SJCRH30 (cell line): ENCODE results near the gene CEP104. TPM values are rescaled to one million over a fixed set of nuclear protein-coding genes. Genes with fewer than 3 reads are reported as not detected.

Experiments
- DNase-seq, 2 experiments: peaks; one replicate each; pipeline ENCODE4 v3.0.0-alpha.2; 2015 to 2020
- H3K27ac ChIP-seq: fragments of 250-450 bp; sonication (Bioruptor Pico); 2 replicates; pipeline ENCODE4 v1.5.1; 2020; ENCODE audit warnings: mild to moderate bottlenecking, moderate library complexity
- H3K27me3 ChIP-seq: fragments of 250-450 bp; sonication (Bioruptor Pico); 2 replicates; pipeline ENCODE4 v1.5.1; 2020; ENCODE audit warnings: mild to moderate bottlenecking, moderate library complexity
- H3K36me3 ChIP-seq: fragments of 250-450 bp; sonication (Bioruptor Pico); 2 replicates; pipeline ENCODE4 v1.5.1; 2020; ENCODE audit warnings: mild to moderate bottlenecking, moderate library complexity
- H3K4me1 ChIP-seq: fragments of 250-450 bp; sonication (Bioruptor Pico); 2 replicates; pipeline ENCODE4 v1.5.1; 2020; ENCODE audit warnings: mild to moderate bottlenecking, moderate library complexity
- H3K4me3 ChIP-seq: fragments of 250-450 bp; sonication (Bioruptor Pico); 2 replicates; pipeline ENCODE4 v1.5.1; 2020; ENCODE audit warnings: mild to moderate bottlenecking, moderate library complexity
- H3K9me3 ChIP-seq: fragments of 250-450 bp; sonication (Bioruptor Pico); replicated peaks from 2 replicates; pipeline ENCODE4 v1.5.1; 2020; ENCODE audit warnings: mild to moderate bottlenecking, moderate library complexity
- total RNA-seq: library from RNA; depleted of rRNA; stranded (reverse); fragments of >200 nt; shearing (Covaris generic); gene quantifications from 2 replicates; pipeline ENCODE4 v1.2.3, GENCODE V29; 2014

The CEP104 gene
- total RNA-seq, 1 experiment from 2014 or later: 30.5 TPM

GRCh38 chr1:3836421-3836820 lies 20.6 kb downstream of the CEP104 start:
- H3K27me3 ChIP-seq: no peaks in the 10 kb centered on the region
- no peaks in the 10 kb centered on the region for H3K4me1 ChIP-seq
- no peak for DNase-seq
- H3K27ac ChIP-seq: no peak overlapping the region
- peaks cover 9% of the 10 kb centered on the region; the same call in 1 of the 2 replicates for H3K9me3 ChIP-seq
- H3K36me3 ChIP-seq: peaks cover 38% of the 10 kb centered on the region
- no peak overlapping the region for H3K4me3 ChIP-seq

- Histone ChIP-seq H3K36me3 (peaks cover 39% of the 10 kb centered on the region), H3K27ac (no peak overlapping the region), H3K27me3 (no peaks in the 10 kb centered on the region), H3K4me1 (no peaks in the 10 kb centered on the region), H3K9me3 (peaks cover 9% of the 10 kb centered on the region; the same call in 1 of the 2 replicates), H3K4me3 (no peak overlapping the region)
- DNase-seq: no peak
Observed at GRCh38 chr1:3834701-3835100, 22.3 kb downstream of the CEP104 start.

GRCh38 chr1:3831689-3832088 lies 25.3 kb downstream of the CEP104 start:
- DNase-seq: no peak
- peaks cover 19% of the 10 kb centered on the region for H3K36me3 ChIP-seq
- H3K27ac ChIP-seq: no peak overlapping the region
- H3K4me1 ChIP-seq: no peaks in the 10 kb centered on the region
- H3K4me3 ChIP-seq: no peak overlapping the region
- no peaks in the 10 kb centered on the region for H3K27me3 ChIP-seq
- H3K9me3 ChIP-seq: no peaks in the 10 kb centered on the region

- Histone ChIP-seq H3K4me1 (no peaks in the 10 kb centered on the region), H3K36me3 (peaks cover 10% of the 10 kb centered on the region), H3K9me3 (no peaks in the 10 kb centered on the region), H3K27ac (no peak overlapping the region), H3K27me3 (no peaks in the 10 kb centered on the region), H3K4me3 (no peak overlapping the region)
- DNase-seq: no peak
Observed at GRCh38 chr1:3828391-3828790, 28.6 kb downstream of the CEP104 start.

- no peaks in the 10 kb centered on the region for H3K4me1 ChIP-seq
- no peak for DNase-seq
- peaks cover 7% of the 10 kb centered on the region for H3K36me3 ChIP-seq
- no peak overlapping the region for H3K4me3 ChIP-seq
- no peaks in the 10 kb centered on the region for H3K27me3 ChIP-seq
- no peaks in the 10 kb centered on the region for H3K9me3 ChIP-seq
- H3K27ac ChIP-seq: no peak overlapping the region
Observed at GRCh38 chr1:3827813-3828307, 29.2 kb downstream of the CEP104 start.

GRCh38 chr1:3825356-3825755 lies 31.7 kb downstream of the CEP104 start:
- no peaks in the 10 kb centered on the region for H3K9me3 ChIP-seq
- H3K27me3 ChIP-seq: no peaks in the 10 kb centered on the region
- H3K27ac ChIP-seq: no peak overlapping the region
- DNase-seq: no peak
- H3K36me3 ChIP-seq: peaks cover 5% of the 10 kb centered on the region; the same call in 1 of the 2 replicates
- H3K4me1 ChIP-seq: no peaks in the 10 kb centered on the region
- H3K4me3 ChIP-seq: no peak overlapping the region

GRCh38 chr1:3824650-3825049 lies 32.4 kb downstream of the CEP104 start:
- Histone ChIP-seq H3K27ac (no peak overlapping the region), H3K36me3 (peaks cover 5% of the 10 kb centered on the region), H3K4me1 (no peaks in the 10 kb centered on the region), H3K4me3 (no peak overlapping the region), H3K27me3 (no peaks in the 10 kb centered on the region), H3K9me3 (no peaks in the 10 kb centered on the region)
- no peak for DNase-seq

GRCh38 chr1:3822421-3822820 lies 34.6 kb downstream of the CEP104 start:
- H3K4me3 ChIP-seq: no peak overlapping the region
- H3K27ac ChIP-seq: no peak overlapping the region
- no peaks in the 10 kb centered on the region for H3K27me3 ChIP-seq
- no peaks in the 10 kb centered on the region for H3K9me3 ChIP-seq
- DNase-seq: no peak
- peaks cover 5% of the 10 kb centered on the region for H3K36me3 ChIP-seq
- H3K4me1 ChIP-seq: no peaks in the 10 kb centered on the region

- peak overlapping the region; percentile 40; the same call in 1 of the 2 replicates for H3K27ac ChIP-seq
Observed at GRCh38 chr1:3821908-3822307, 35.1 kb downstream of the CEP104 start.

GRCh38 chr1:3821447-3821846 lies 35.6 kb downstream of the CEP104 start:
- Histone ChIP-seq H3K27ac (peak overlapping the region; percentile 40; the same call in 1 of the 2 replicates), H3K4me1 (no peaks in the 10 kb centered on the region), H3K27me3 (no peaks in the 10 kb centered on the region), H3K4me3 (no peak overlapping the region), H3K9me3 (no peaks in the 10 kb centered on the region), H3K36me3 (peaks cover 4% of the 10 kb centered on the region)
- DNase-seq: peak; percentile 58

More at GRCh38 chr1:3821908-3822307, 35.1 kb downstream of the CEP104 start:
- H3K9me3 ChIP-seq: no peaks in the 10 kb centered on the region
- H3K4me1 ChIP-seq: no peaks in the 10 kb centered on the region
- no peaks in the 10 kb centered on the region for H3K27me3 ChIP-seq
- H3K4me3 ChIP-seq: no peak overlapping the region
- peaks cover 5% of the 10 kb centered on the region for H3K36me3 ChIP-seq
- no peak for DNase-seq

- Histone ChIP-seq H3K27me3 (no peaks in the 10 kb centered on the region), H3K9me3 (no peaks in the 10 kb centered on the region), H3K36me3 (peaks cover 4% of the 10 kb centered on the region), H3K4me3 (no peak overlapping the region), H3K4me1 (no peaks in the 10 kb centered on the region), H3K27ac (peak overlapping the region; percentile 40; the same call in 1 of the 2 replicates)
- peak; percentile 32 to 57 for DNase-seq
Observed at GRCh38 chr1:3821004-3821403, 36.0 kb downstream of the CEP104 start.

- no peaks in the 10 kb centered on the region for H3K27me3 ChIP-seq
- DNase-seq: no peak
- no peak overlapping the region; the same call in 1 of the 2 replicates for H3K27ac ChIP-seq
- no peak overlapping the region for H3K4me3 ChIP-seq
- peaks cover 4% of the 10 kb centered on the region; the same call in 1 of the 2 replicates for H3K36me3 ChIP-seq
- H3K9me3 ChIP-seq: no peaks in the 10 kb centered on the region
- no peaks in the 10 kb centered on the region for H3K4me1 ChIP-seq
Observed at GRCh38 chr1:3820316-3820715, 36.7 kb downstream of the CEP104 start.

- no peaks in the 10 kb centered on the region for H3K27me3 ChIP-seq
- H3K27ac ChIP-seq: no peak overlapping the region
- H3K4me3 ChIP-seq: no peak overlapping the region
- DNase-seq: no peak
- no peaks in the 10 kb centered on the region for H3K9me3 ChIP-seq
- no peaks in the 10 kb centered on the region for H3K4me1 ChIP-seq
- H3K36me3 ChIP-seq: peaks cover 4% of the 10 kb centered on the region; the same call in 1 of the 2 replicates
Observed at GRCh38 chr1:3819771-3820200, 37.2 kb downstream of the CEP104 start.

- H3K27me3 ChIP-seq: no peaks in the 10 kb centered on the region
- peaks cover 4% of the 10 kb centered on the region; the same call in 1 of the 2 replicates for H3K36me3 ChIP-seq
- H3K4me1 ChIP-seq: no peaks in the 10 kb centered on the region
- H3K9me3 ChIP-seq: no peaks in the 10 kb centered on the region
- no peak overlapping the region for H3K4me3 ChIP-seq
- DNase-seq: no peak
- H3K27ac ChIP-seq: no peak overlapping the region
Observed at GRCh38 chr1:3817821-3818597, 39.0 kb downstream of the CEP104 start.

- H3K36me3 ChIP-seq: peaks cover 4% of the 10 kb centered on the region; the same call in 1 of the 2 replicates
- no peak overlapping the region for H3K4me3 ChIP-seq
- DNase-seq: no peak
- no peaks in the 10 kb centered on the region for H3K27me3 ChIP-seq
- no peaks in the 10 kb centered on the region for H3K9me3 ChIP-seq
- H3K27ac ChIP-seq: no peak overlapping the region
- H3K4me1 ChIP-seq: no peaks in the 10 kb centered on the region
Observed at GRCh38 chr1:3817138-3817740, 39.8 kb downstream of the CEP104 start.
